PC-9 (cell line): ENCODE measurements around the gene AUTS2. TPM values are rescaled to one million over a fixed set of nuclear protein-coding genes. Genes with fewer than 3 reads are reported as not detected.

Experiments
- BruUV-seq: library from RNA; stranded (reverse); fragments of 400-500 nt; replicated peaks from 2 replicates; lab custom pipeline; 2021; lab: Mats Ljungman, UMichigan
- CTCF ChIA-PET: fragments of 300-600 bp; sonication (Branson Sonifier 250); formaldehyde crosslinking; loops from one replicate; lab custom pipeline; 2022; ENCODE audit warnings: antibody characterized with exemption; lab: Charles Lee
- POLR2A ChIA-PET: fragments of 300-600 bp; sonication (Branson Sonifier 250); formaldehyde crosslinking; loops from one replicate; lab custom pipeline; 2022; ENCODE audit warnings: antibody characterized with exemption; ENCODE audit not compliant: unreplicated experiment; lab: Charles Lee
- DNase-seq, 2 experiments: peaks; one replicate each; pipeline versions ENCODE4 v3.0.0 to v3.0.0-alpha.2; 2015 to 2022; ENCODE audit warnings: mixed read lengths in 1 of 2
- H2AFZ ChIP-seq: fragments of 200-600 bp; sonication (generic); 2 replicates; pipeline ENCODE4 v1.8.1; 2017; ENCODE audit warnings: antibody characterized with exemption
- H3F3A ChIP-seq: fragments of 200-600 bp; sonication (generic); 2 replicates; pipeline ENCODE4 v1.8.1; 2017; ENCODE audit warnings: antibody characterized with exemption, mild to moderate bottlenecking, low read depth; ENCODE audit not compliant: insufficient read depth
- H3K27ac ChIP-seq: fragments of 200-600 bp; sonication (generic); 2 replicates; pipeline ENCODE4 v1.6.1; 2016; ENCODE audit warnings: mixed run types
- H3K27me3 ChIP-seq: fragments of 200-600 bp; sonication (generic); 2 replicates; pipeline ENCODE4 v1.6.1; 2016; ENCODE audit warnings: low read depth, mixed run types; ENCODE audit not compliant: insufficient read depth
- H3K36me3 ChIP-seq: fragments of 200-600 bp; sonication (generic); 2 replicates; pipeline ENCODE4 v1.6.1; 2016; ENCODE audit warnings: low read depth, mixed run types
- H3K4me1 ChIP-seq: fragments of 200-600 bp; sonication (generic); replicated peaks from 2 replicates; pipeline ENCODE4 v1.6.1; 2016; ENCODE audit warnings: mixed run types; ENCODE audit not compliant: insufficient read depth
- H3K4me2 ChIP-seq: fragments of 200-600 bp; sonication (generic); 2 replicates; pipeline ENCODE4 v1.6.1; 2017; ENCODE audit warnings: mixed run types
- H3K4me3 ChIP-seq: fragments of 200-600 bp; sonication (generic); 2 replicates; pipeline ENCODE4 v1.6.1; 2016; ENCODE audit warnings: mixed run types
- H3K79me2 ChIP-seq: fragments of 200-600 bp; sonication (generic); 2 replicates; pipeline ENCODE4 v1.6.1; 2017; ENCODE audit warnings: low read depth, mixed run types
- H3K9me2 ChIP-seq: fragments of 200-600 bp; sonication (generic); 2 replicates; pipeline ENCODE4 v1.8.1; 2017; ENCODE audit warnings: mild to moderate bottlenecking; ENCODE audit not compliant: insufficient read depth
- H3K9me3 ChIP-seq: fragments of 200-600 bp; sonication (generic); 2 replicates; pipeline ENCODE4 v1.8.1; 2016; ENCODE audit warnings: low read depth; ENCODE audit not compliant: insufficient read depth
- H4K20me1 ChIP-seq: fragments of 200-600 bp; sonication (generic); 2 replicates; pipeline ENCODE4 v1.8.1; 2017; ENCODE audit not compliant: insufficient read depth
- CTCF ChIP-seq: fragments of 200-600 bp; sonication (generic); conservative IDR thresholded peaks from 2 replicates; pipeline ENCODE4 v1.6.1; 2017; ENCODE audit warnings: mixed run types, antibody characterized with exemption, mild to moderate bottlenecking, moderate library complexity
- EZH2 ChIP-seq: fragments of 200-600 bp; sonication (generic); IDR thresholded peaks from 2 replicates; pipeline ENCODE4 v1.8.0; 2017; ENCODE audit warnings: antibody characterized with exemption, low read depth
- intact Hi-C: fragments of 100-400 bp; cut with micrococcal nuclease; formaldehyde crosslinking; loops from one replicate; pipeline ENCODE4 v1.10.0; 2022; ENCODE audit not compliant: unreplicated experiment
- total RNA-seq: library from RNA; stranded (reverse); gene quantifications from 2 replicates; pipeline ENCODE4 v1.2.3, GENCODE V29; 2021

Gene AUTS2
- total RNA-seq, 1 experiment from 2014 or later, result not detected

DNA sequence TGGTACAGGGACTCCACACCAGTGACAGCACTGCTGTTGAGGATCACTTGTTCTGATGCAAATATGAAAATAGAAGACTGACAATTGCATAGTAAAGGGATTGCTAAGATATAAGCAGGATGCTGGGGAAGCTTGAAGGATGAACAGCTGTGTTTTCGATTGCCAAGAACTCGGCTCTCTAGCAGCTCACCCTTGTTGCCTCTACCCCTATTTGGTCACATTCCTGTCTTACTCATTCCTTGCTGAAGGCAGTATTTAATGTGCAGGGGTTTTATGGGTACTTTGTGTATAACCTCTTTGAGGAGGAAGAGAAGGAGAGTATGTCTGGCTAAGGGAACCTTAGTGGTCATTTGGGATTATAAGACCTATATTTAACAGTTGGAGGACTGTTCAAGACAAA lies 218.8 kb downstream of the AUTS2 start:
- BruUV-seq, result no TSS peak
- intact Hi-C loops, result no loop called here
- DNase-seq, result no peak

DNA sequence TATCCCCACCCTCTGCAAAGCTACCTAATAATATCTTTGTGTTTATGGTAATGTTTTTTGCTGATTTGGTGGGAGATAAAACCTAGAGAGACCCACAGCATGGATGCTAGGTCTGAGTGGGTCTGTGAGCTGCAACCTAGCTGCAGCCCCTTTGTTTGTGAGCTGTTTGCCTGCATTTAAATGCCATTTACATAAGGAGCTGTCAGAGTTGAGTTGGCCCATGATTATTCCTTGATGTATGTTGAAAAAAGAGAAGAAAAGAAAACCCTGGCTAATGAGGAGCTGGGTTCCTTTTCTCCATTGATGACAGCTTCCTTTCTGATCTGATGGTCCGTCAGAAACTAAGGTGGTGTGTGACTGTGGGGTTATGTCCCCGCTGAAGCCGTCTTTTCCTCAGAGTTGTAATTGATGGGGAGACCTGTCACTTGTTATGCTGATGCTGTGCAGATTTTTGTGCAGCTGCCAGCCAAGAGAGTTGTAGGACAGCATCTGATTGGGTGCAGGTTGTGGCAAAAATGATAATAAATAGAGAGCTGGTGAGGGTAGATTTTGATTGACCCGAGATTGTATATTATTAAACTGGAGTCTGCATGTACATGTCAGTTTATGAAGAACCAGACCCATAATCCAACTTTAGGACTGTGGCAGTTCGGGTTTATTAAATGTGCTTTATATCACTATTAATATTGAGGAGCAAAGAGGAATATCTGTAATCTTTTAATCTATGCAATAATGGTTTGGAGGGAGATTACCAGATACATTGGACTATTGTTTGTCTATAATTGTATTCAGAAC lies 219.8 kb downstream of the AUTS2 start:
- CTCF ChIA-PET, result no interaction called here
- H3K9me3 ChIP-seq, result no peaks in the 10 kb centered on the region

More for the DNA sequence above, 218.8 kb downstream of the AUTS2 start:
- POLR2A ChIA-PET, result no interaction called here
- Histone ChIP-seq H3K9me3 (no peaks in the 10 kb centered on the region), H4K20me1 (no peaks in the 10 kb centered on the region), H3F3A (no peaks in the 10 kb centered on the region), H3K4me3 (no peak overlapping the region), H3K9me2 (no peaks in the 10 kb centered on the region), H3K27me3 (no peaks in the 10 kb centered on the region), H3K4me2 (no peak overlapping the region), H3K4me1 (no peaks in the 10 kb centered on the region), H3K27ac (no peak overlapping the region), H3K79me2 (no peaks in the 10 kb centered on the region), H3K36me3 (no peaks in the 10 kb centered on the region), H2AFZ (no peak overlapping the region)
- TF ChIP-seq EZH2, result no peak
- no peak for TF ChIP-seq CTCF
- CTCF ChIA-PET, result no interaction called here

DNA sequence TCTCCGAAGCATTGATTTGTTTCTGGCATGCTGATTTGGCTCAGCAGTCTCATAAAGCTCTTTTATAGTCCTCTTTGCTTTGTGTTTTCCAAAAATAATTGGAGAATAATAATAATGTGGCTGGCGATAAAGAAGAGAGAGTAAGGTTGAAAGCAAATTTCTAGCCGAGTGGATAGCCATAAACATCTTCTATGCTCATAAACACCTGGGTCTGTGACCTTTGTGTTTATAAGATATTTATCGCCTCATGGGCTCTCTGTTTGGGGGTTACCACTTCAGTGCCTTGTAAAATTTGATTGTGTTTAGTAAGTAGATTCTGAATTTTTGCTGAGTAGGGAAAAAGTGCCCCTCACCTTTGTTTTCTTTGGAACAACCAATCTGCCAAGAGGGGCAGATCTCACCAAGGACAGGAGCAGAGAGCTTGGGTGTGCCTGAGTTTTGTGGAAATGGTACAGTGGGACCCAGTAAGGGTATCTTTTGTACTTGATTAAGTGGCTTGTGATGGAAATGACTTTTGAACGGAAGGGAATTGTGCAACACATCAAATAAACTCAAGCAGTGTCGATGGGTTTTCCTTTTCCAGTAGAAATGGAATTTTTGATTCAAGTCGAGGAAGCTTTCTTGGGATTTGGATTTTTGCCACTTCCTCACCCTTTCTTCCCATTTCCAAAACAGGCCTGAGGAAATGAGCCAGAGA lies 220.5 kb downstream of the AUTS2 start:
- H3K36me3 ChIP-seq, result no peaks in the 10 kb centered on the region
- CTCF ChIA-PET, result no interaction called here
- H3K9me3 ChIP-seq, result no peaks in the 10 kb centered on the region
- H3F3A ChIP-seq, result no peaks in the 10 kb centered on the region
- no peaks in the 10 kb centered on the region for H3K9me2 ChIP-seq
- POLR2A ChIA-PET, result no interaction called here
- TF ChIP-seq CTCF, result no peak
- no peak for TF ChIP-seq EZH2
- BruUV-seq, result no TSS peak
- no peaks in the 10 kb centered on the region for H3K79me2 ChIP-seq
- intact Hi-C loops, result no loop called here
- H3K27me3 ChIP-seq, result no peaks in the 10 kb centered on the region
- H2AFZ ChIP-seq, result no peak overlapping the region
- H3K4me1 ChIP-seq, result no peaks in the 10 kb centered on the region
- no peak overlapping the region for H3K4me2 ChIP-seq
- no peaks in the 10 kb centered on the region for H4K20me1 ChIP-seq
- no peak overlapping the region for H3K4me3 ChIP-seq
- no peak for DNase-seq
- H3K27ac ChIP-seq, result no peak overlapping the region

More for the DNA sequence above, 219.8 kb downstream of the AUTS2 start:
- H3K4me2 ChIP-seq, result no peak overlapping the region
- H3K4me3 ChIP-seq, result no peak overlapping the region
- H3K27me3 ChIP-seq, result no peaks in the 10 kb centered on the region
- TF ChIP-seq EZH2, result no peak
- no peak for TF ChIP-seq CTCF
- no peak overlapping the region for H2AFZ ChIP-seq
- intact Hi-C loops, result no loop called here
- no peaks in the 10 kb centered on the region for H3K36me3 ChIP-seq
- H3F3A ChIP-seq, result no peaks in the 10 kb centered on the region
- H3K9me2 ChIP-seq, result no peaks in the 10 kb centered on the region
- no peaks in the 10 kb centered on the region for H3K79me2 ChIP-seq
- POLR2A ChIA-PET, result no interaction called here
- no peaks in the 10 kb centered on the region for H4K20me1 ChIP-seq
- H3K27ac ChIP-seq, result no peak overlapping the region
- DNase-seq, result no peak
- BruUV-seq, result no TSS peak
- H3K4me1 ChIP-seq, result no peaks in the 10 kb centered on the region
